ENCODE measurements around the gene PRKCE.

The PRKCE gene

GRCh38 chr2:45705233-45705632 is 53.8 kb downstream of the PRKCE start:
- Histone ChIP-seq H3K9ac (ENCODE audit: low read depth, low read length) (no peak overlapping the region), H3K4me1 (ENCODE audit: insufficient read depth, low read length) (no peaks in the 10 kb centered on the region), H3K27ac (ENCODE audit: low read depth, low read length) (no peak overlapping the region), H3K9me3 (ENCODE audit: insufficient read depth, low read depth, low read length) (no peaks in the 10 kb centered on the region), H3K27me3 (ENCODE audit: insufficient read depth, low read length) (no peaks in the 10 kb centered on the region), H3K36me3 (ENCODE audit: insufficient read depth, low read length) (no peaks in the 10 kb centered on the region), H3K4me3 (ENCODE audit: low read length) (no peak overlapping the region)
- 74% methylated on average over 5 of the region's 5 CpGs for WGBS

GRCh38 chr2:45706033-45706432 is 54.6 kb downstream of the PRKCE start:
- Histone ChIP-seq H3K27ac (ENCODE audit: low read depth, low read length) (no peak overlapping the region), H3K9ac (ENCODE audit: low read depth, low read length) (no peak overlapping the region), H3K36me3 (ENCODE audit: insufficient read depth, low read length) (no peaks in the 10 kb centered on the region), H3K4me3 (ENCODE audit: low read length) (no peak overlapping the region), H3K27me3 (ENCODE audit: insufficient read depth, low read length) (no peaks in the 10 kb centered on the region), H3K9me3 (ENCODE audit: insufficient read depth, low read depth, low read length) (no peaks in the 10 kb centered on the region), H3K4me1 (ENCODE audit: insufficient read depth, low read length) (no peaks in the 10 kb centered on the region)

GRCh38 chr2:45707006-45707405 is 55.5 kb downstream of the PRKCE start:
- H3K9me3 ChIP-seq (ENCODE audit: insufficient read depth, low read depth, low read length), result no peaks in the 10 kb centered on the region
- H3K4me3 ChIP-seq (ENCODE audit: low read length), result no peak overlapping the region
- H3K27me3 ChIP-seq (ENCODE audit: insufficient read depth, low read length), result no peaks in the 10 kb centered on the region
- WGBS, result 95% methylated on average over 3 of the region's 3 CpGs
- no peak overlapping the region for H3K27ac ChIP-seq (ENCODE audit: low read depth, low read length)
- H3K9ac ChIP-seq (ENCODE audit: low read depth, low read length), result no peak overlapping the region
- H3K36me3 ChIP-seq (ENCODE audit: insufficient read depth, low read length), result no peaks in the 10 kb centered on the region
- H3K4me1 ChIP-seq (ENCODE audit: insufficient read depth, low read length), result no peaks in the 10 kb centered on the region

- no peaks in the 10 kb centered on the region for H3K9me3 ChIP-seq (ENCODE audit: insufficient read depth, low read depth, low read length)
- no peak overlapping the region for H3K4me3 ChIP-seq (ENCODE audit: low read length)
- H3K9ac ChIP-seq (ENCODE audit: low read depth, low read length), result no peak overlapping the region
- H3K36me3 ChIP-seq (ENCODE audit: insufficient read depth, low read length), result no peaks in the 10 kb centered on the region
- no peaks in the 10 kb centered on the region for H3K4me1 ChIP-seq (ENCODE audit: insufficient read depth, low read length)
- H3K27me3 ChIP-seq (ENCODE audit: insufficient read depth, low read length), result no peaks in the 10 kb centered on the region
- H3K27ac ChIP-seq (ENCODE audit: low read depth, low read length), result no peak overlapping the region
- WGBS, result 91% methylated on average over 6 of the region's 6 CpGs
Measured at GRCh38 chr2:45707661-45708060, 56.2 kb downstream of the PRKCE start.

- H3K4me3 ChIP-seq (ENCODE audit: low read length), result no peak overlapping the region
- no peak overlapping the region for H3K9ac ChIP-seq (ENCODE audit: low read depth, low read length)
- H3K9me3 ChIP-seq (ENCODE audit: insufficient read depth, low read depth, low read length), result no peaks in the 10 kb centered on the region
- H3K27me3 ChIP-seq (ENCODE audit: insufficient read depth, low read length), result no peaks in the 10 kb centered on the region
- H3K4me1 ChIP-seq (ENCODE audit: insufficient read depth, low read length), result no peaks in the 10 kb centered on the region
- no peak overlapping the region for H3K27ac ChIP-seq (ENCODE audit: low read depth, low read length)
- WGBS, result 85% methylated on average over 3 of the region's 3 CpGs
- H3K36me3 ChIP-seq (ENCODE audit: insufficient read depth, low read length), result no peaks in the 10 kb centered on the region
Measured at GRCh38 chr2:45708501-45708900, 57.0 kb downstream of the PRKCE start.

- Histone ChIP-seq H3K4me3 (ENCODE audit: low read length) (no peak overlapping the region), H3K4me1 (ENCODE audit: insufficient read depth, low read length) (no peaks in the 10 kb centered on the region), H3K36me3 (ENCODE audit: insufficient read depth, low read length) (no peaks in the 10 kb centered on the region), H3K9me3 (ENCODE audit: insufficient read depth, low read depth, low read length) (no peaks in the 10 kb centered on the region), H3K9ac (ENCODE audit: low read depth, low read length) (no peak overlapping the region), H3K27ac (ENCODE audit: low read depth, low read length) (no peak overlapping the region), H3K27me3 (ENCODE audit: insufficient read depth, low read length) (no peaks in the 10 kb centered on the region)
- WGBS, result 96% methylated on average over 1 of the region's 1 CpG
Measured at GRCh38 chr2:45709137-45709536, 57.7 kb downstream of the PRKCE start.

- H3K9ac ChIP-seq (ENCODE audit: low read depth, low read length), result no peak overlapping the region
- H3K4me1 ChIP-seq (ENCODE audit: insufficient read depth, low read length), result no peaks in the 10 kb centered on the region
- WGBS, result 91% methylated on average over 3 of the region's 3 CpGs
- no peaks in the 10 kb centered on the region for H3K9me3 ChIP-seq (ENCODE audit: insufficient read depth, low read depth, low read length)
- H3K36me3 ChIP-seq (ENCODE audit: insufficient read depth, low read length), result no peaks in the 10 kb centered on the region
- no peak overlapping the region for H3K27ac ChIP-seq (ENCODE audit: low read depth, low read length)
- H3K27me3 ChIP-seq (ENCODE audit: insufficient read depth, low read length), result no peaks in the 10 kb centered on the region
- no peak overlapping the region for H3K4me3 ChIP-seq (ENCODE audit: low read length)
Measured at GRCh38 chr2:45710468-45710867, 59.0 kb downstream of the PRKCE start.

- Histone ChIP-seq H3K36me3 (ENCODE audit: insufficient read depth, low read length) (no peaks in the 10 kb centered on the region), H3K4me1 (ENCODE audit: insufficient read depth, low read length) (no peaks in the 10 kb centered on the region), H3K9ac (ENCODE audit: low read depth, low read length) (no peak overlapping the region), H3K27me3 (ENCODE audit: insufficient read depth, low read length) (no peaks in the 10 kb centered on the region), H3K4me3 (ENCODE audit: low read length) (no peak overlapping the region), H3K27ac (ENCODE audit: low read depth, low read length) (no peak overlapping the region), H3K9me3 (ENCODE audit: insufficient read depth, low read depth, low read length) (no peaks in the 10 kb centered on the region)
- 93% methylated on average over 1 of the region's 2 CpGs for WGBS
Measured at GRCh38 chr2:45711224-45711623, 59.7 kb downstream of the PRKCE start.

GRCh38 chr2:45712570-45712969 is 61.1 kb downstream of the PRKCE start:
- Histone ChIP-seq H3K27ac (ENCODE audit: low read depth, low read length) (no peak overlapping the region), H3K4me1 (ENCODE audit: insufficient read depth, low read length) (no peaks in the 10 kb centered on the region), H3K4me3 (ENCODE audit: low read length) (no peak overlapping the region), H3K36me3 (ENCODE audit: insufficient read depth, low read length) (no peaks in the 10 kb centered on the region), H3K27me3 (ENCODE audit: insufficient read depth, low read length) (no peaks in the 10 kb centered on the region), H3K9me3 (ENCODE audit: insufficient read depth, low read depth, low read length) (no peaks in the 10 kb centered on the region), H3K9ac (ENCODE audit: low read depth, low read length) (no peak overlapping the region)
- WGBS, result 96% methylated on average over 3 of the region's 3 CpGs

- Histone ChIP-seq H3K4me3 (ENCODE audit: low read length) (no peak overlapping the region), H3K9me3 (ENCODE audit: insufficient read depth, low read depth, low read length) (no peaks in the 10 kb centered on the region), H3K27me3 (ENCODE audit: insufficient read depth, low read length) (no peaks in the 10 kb centered on the region), H3K9ac (ENCODE audit: low read depth, low read length) (no peak overlapping the region), H3K4me1 (ENCODE audit: insufficient read depth, low read length) (no peaks in the 10 kb centered on the region), H3K36me3 (ENCODE audit: insufficient read depth, low read length) (no peaks in the 10 kb centered on the region), H3K27ac (ENCODE audit: low read depth, low read length) (no peak overlapping the region)
- 91% methylated on average over 4 of the region's 4 CpGs for WGBS
Measured at GRCh38 chr2:45713136-45713535, 61.7 kb downstream of the PRKCE start.

- Histone ChIP-seq H3K27me3 (ENCODE audit: insufficient read depth, low read length) (no peaks in the 10 kb centered on the region), H3K4me3 (ENCODE audit: low read length) (no peak overlapping the region), H3K9ac (ENCODE audit: low read depth, low read length) (no peak overlapping the region), H3K9me3 (ENCODE audit: insufficient read depth, low read depth, low read length) (no peaks in the 10 kb centered on the region), H3K4me1 (ENCODE audit: insufficient read depth, low read length) (no peaks in the 10 kb centered on the region), H3K36me3 (ENCODE audit: insufficient read depth, low read length) (no peaks in the 10 kb centered on the region), H3K27ac (ENCODE audit: low read depth, low read length) (no peak overlapping the region)
Measured at GRCh38 chr2:45713591-45713990, 62.1 kb downstream of the PRKCE start.

GRCh38 chr2:45714679-45715078 is 63.2 kb downstream of the PRKCE start:
- no peaks in the 10 kb centered on the region for H3K4me1 ChIP-seq (ENCODE audit: insufficient read depth, low read length)
- H3K4me3 ChIP-seq (ENCODE audit: low read length), result no peak overlapping the region
- 90% methylated on average over 3 of the region's 3 CpGs for WGBS
- no peaks in the 10 kb centered on the region for H3K27me3 ChIP-seq (ENCODE audit: insufficient read depth, low read length)
- no peak overlapping the region for H3K9ac ChIP-seq (ENCODE audit: low read depth, low read length)
- H3K27ac ChIP-seq (ENCODE audit: low read depth, low read length), result no peak overlapping the region
- H3K9me3 ChIP-seq (ENCODE audit: insufficient read depth, low read depth, low read length), result no peaks in the 10 kb centered on the region
- H3K36me3 ChIP-seq (ENCODE audit: insufficient read depth, low read length), result no peaks in the 10 kb centered on the region

All from HUES64 (cell line).